ENCODE measurements around the gene RETSAT.
A peak's percentile ranks its signal among the peaks of the same experiment; 100 is the strongest.
"Not testable (repeated sequence)": the region's sequence is repeated elsewhere in the genome, so short reads cannot be mapped to it uniquely, and the experiment has no call there.

RETSAT gene

DNA sequence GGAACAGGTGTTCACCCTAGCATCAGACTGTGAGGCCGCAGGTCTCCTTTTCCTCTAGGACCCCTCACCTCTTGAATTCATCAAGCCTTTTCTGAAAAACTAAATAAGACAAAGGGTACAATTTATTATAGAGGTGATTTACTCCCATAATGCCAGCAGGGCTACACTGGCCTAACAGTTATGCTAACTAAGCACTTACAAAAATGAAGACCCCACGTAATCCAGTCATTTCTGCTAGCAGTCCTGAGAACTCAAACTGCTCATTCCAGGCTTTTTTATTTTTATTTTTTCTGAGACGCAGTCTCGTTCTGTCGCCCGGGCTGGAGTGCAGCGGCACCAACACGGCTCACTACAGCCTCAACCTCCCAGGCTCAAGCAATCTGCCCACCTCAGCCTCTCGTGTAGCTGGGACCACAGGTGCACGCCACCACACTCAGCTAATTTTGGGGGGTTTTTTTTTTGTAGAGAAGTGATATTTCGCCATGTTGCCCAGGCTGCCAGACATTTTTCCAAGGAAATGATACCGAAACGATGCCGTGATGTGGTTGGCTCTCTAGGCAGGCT lies 41.7 kb upstream of the RETSAT start:
- Histone ChIP-seq H3K27ac (ENCODE audit: low read depth, low read length) (peak overlapping the region; percentile 37), H3K27me3 (ENCODE audit: control insufficient read depth in 5 of 5, insufficient read depth in 4 of 5, low read length in 5 of 5) (no peaks in the 10 kb centered on the region), H3K4me3 (ENCODE audit: low read depth in 1 of 5, low read length in 5 of 5) (no peak overlapping the region), H3K9ac (ENCODE audit: low read length in 5 of 5) (peak overlapping the region in 1 of 5 donors; percentile 42), H3K36me3 (ENCODE audit: control insufficient read depth in 5 of 5, insufficient read depth in 5 of 5, low read length in 5 of 5) (peaks cover 0 to 45% (median 31%) of the 10 kb centered on the region in 5 donors), H3K9me3 (ENCODE audit: control insufficient read depth in 5 of 5, low read length in 5 of 5) (no peaks in the 10 kb centered on the region), H3K4me1 (ENCODE audit: control insufficient read depth in 5 of 5, insufficient read depth in 5 of 5, low read length in 5 of 5) (peaks cover 0 to 68% (median 44%) of the 10 kb centered on the region in 5 donors)

DNA sequence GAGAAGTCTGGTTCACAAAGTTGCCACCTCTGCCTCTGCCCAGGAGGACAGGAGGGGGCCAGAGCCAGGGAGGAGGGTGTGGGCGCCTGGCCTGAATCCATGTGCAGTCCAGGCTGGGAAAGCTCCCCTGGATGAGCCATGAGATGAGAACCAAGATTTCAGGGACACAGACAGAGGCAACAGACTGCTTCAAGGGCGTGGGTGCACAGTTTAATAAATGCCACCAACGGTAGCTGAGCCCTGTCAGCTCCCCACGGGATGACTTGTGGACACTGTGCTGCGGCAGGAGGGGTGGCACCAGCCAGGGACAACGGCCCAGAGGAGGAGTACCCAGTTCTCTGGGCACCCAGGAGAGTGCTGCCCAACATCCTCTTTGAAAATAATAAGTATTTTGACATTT lies 40.6 kb upstream of the RETSAT start:
- Histone ChIP-seq H3K27ac (ENCODE audit: low read depth, low read length) (peak overlapping the region; percentile 37), H3K36me3 (ENCODE audit: control insufficient read depth in 5 of 5, insufficient read depth in 5 of 5, low read length in 5 of 5) (peaks cover 0 to 50% (median 40%) of the 10 kb centered on the region in 5 donors), H3K27me3 (ENCODE audit: control insufficient read depth in 5 of 5, insufficient read depth in 4 of 5, low read length in 5 of 5) (no peaks in the 10 kb centered on the region), H3K4me3 (ENCODE audit: low read depth in 1 of 5, low read length in 5 of 5) (no peak overlapping the region), H3K9ac (ENCODE audit: low read length in 5 of 5) (no peak overlapping the region), H3K4me1 (ENCODE audit: control insufficient read depth in 5 of 5, insufficient read depth in 5 of 5, low read length in 5 of 5) (peaks cover 0 to 75% (median 54%) of the 10 kb centered on the region in 5 donors), H3K9me3 (ENCODE audit: control insufficient read depth in 5 of 5, low read length in 5 of 5) (no peaks in the 10 kb centered on the region)

DNA sequence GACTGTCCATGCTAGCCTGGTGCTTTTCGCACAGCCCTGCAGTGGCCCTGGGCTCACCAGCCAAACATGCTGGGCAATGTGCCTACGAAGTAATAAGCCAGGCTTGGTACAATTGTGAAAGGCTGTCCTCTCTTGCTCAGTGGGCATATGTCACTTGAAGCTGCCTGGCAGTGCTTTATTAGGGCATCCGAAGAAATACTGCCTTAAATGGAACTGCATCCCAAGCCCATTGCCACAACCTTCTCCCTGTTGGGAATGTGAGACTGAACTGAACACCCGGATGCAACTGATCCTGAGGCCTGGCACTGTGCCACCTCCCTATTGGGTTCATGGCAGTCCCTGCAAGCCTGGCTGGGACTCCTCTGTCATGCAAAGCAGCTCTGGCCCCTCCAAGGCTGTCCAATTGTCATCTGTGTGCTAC lies 39.9 kb upstream of the RETSAT start:
- Histone ChIP-seq H3K27me3 (ENCODE audit: control insufficient read depth in 5 of 5, insufficient read depth in 4 of 5, low read length in 5 of 5) (no peaks in the 10 kb centered on the region), H3K4me1 (ENCODE audit: control insufficient read depth in 5 of 5, insufficient read depth in 5 of 5, low read length in 5 of 5) (peaks cover 0 to 82% (median 59%) of the 10 kb centered on the region in 5 donors), H3K9me3 (ENCODE audit: control insufficient read depth in 5 of 5, low read length in 5 of 5) (no peaks in the 10 kb centered on the region), H3K4me3 (ENCODE audit: low read depth in 1 of 5, low read length in 5 of 5) (no peak overlapping the region), H3K36me3 (ENCODE audit: control insufficient read depth in 5 of 5, insufficient read depth in 5 of 5, low read length in 5 of 5) (peaks cover 0 to 56% (median 46%) of the 10 kb centered on the region in 5 donors), H3K27ac (ENCODE audit: low read depth, low read length) (peak overlapping the region; percentile 37), H3K9ac (ENCODE audit: low read length in 5 of 5) (no peak overlapping the region)

DNA sequence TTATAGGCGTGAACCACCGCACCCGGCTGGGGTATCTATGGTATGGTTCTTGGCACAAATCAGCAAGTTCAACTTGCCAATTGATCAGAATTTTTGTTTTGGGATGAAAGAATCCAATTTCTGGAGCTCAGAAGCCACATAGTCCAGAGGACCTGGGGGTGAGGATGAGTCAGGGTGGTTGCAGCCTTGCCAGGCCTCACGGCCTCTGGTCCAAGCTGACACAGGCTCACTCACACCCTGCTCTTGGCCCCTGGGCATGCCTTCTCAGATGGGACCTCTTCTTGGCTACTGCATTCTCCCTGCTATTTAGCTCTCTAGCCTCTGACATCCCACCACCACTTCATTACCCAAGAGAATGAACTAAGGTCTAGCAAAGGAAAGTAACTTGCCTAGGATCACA lies 39.5 kb upstream of the RETSAT start:
- peaks cover 0 to 85% (median 63%) of the 10 kb centered on the region in 5 donors for H3K4me1 ChIP-seq (ENCODE audit: control insufficient read depth in 5 of 5, insufficient read depth in 5 of 5, low read length in 5 of 5)
- no peak overlapping the region for H3K9ac ChIP-seq (ENCODE audit: low read length in 5 of 5)
- no peaks in the 10 kb centered on the region for H3K27me3 ChIP-seq (ENCODE audit: control insufficient read depth in 5 of 5, insufficient read depth in 4 of 5, low read length in 5 of 5)
- peaks cover under 1 to 56% (median 46%) of the 10 kb centered on the region in 5 donors for H3K36me3 ChIP-seq (ENCODE audit: control insufficient read depth in 5 of 5, insufficient read depth in 5 of 5, low read length in 5 of 5)
- no peak overlapping the region for H3K4me3 ChIP-seq (ENCODE audit: low read depth in 1 of 5, low read length in 5 of 5)
- peak overlapping the region; percentile 37 for H3K27ac ChIP-seq (ENCODE audit: low read depth, low read length)
- no peaks in the 10 kb centered on the region for H3K9me3 ChIP-seq (ENCODE audit: control insufficient read depth in 5 of 5, low read length in 5 of 5)

DNA sequence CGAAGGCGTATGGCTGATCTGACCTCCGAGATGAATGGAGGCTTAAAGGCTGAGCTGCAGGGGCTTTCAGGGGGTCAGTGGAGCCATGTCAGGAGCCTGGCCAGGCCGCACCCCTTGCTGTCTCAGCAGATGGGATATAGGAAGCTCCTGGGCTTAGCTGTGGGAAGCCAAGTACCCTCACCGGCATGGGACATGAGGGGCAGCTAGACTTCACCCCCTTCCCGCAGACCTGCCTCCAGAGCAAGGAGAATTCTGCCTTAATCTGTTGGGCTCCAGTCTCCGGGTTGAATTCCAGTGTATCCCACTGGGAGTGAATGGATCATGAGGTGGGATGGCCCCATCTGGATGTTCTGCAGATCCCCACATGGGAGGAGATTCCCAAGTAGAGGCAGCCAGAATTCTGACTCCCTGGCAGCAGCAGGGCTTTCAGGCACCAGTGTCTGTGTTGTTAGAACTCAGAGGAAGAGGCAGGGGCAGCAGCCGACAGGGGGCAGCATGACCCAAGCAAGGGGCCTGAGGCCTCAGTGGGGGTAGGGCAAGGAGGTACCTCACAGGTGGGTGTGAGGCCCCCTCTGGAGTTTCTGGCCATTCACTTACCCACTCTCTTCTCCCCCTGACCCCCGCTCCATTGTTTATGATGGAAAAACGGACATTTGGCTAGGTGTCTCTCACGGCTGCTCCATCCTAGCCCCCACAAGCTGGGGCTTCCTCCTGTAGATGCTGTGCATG lies 36.8 kb upstream of the RETSAT start:
- Histone ChIP-seq H3K4me1 (ENCODE audit: control insufficient read depth in 5 of 5, insufficient read depth in 5 of 5, low read length in 5 of 5) (peaks cover 0 to 90% (median 55%) of the 10 kb centered on the region in 5 donors), H3K27ac (ENCODE audit: low read depth, low read length) (peak overlapping the region; percentile 32), H3K4me3 (ENCODE audit: low read depth in 1 of 5, low read length in 5 of 5) (no peak overlapping the region), H3K9ac (ENCODE audit: low read length in 5 of 5) (peak overlapping the region in 1 of 5 donors; percentile 31), H3K9me3 (ENCODE audit: control insufficient read depth in 5 of 5, low read length in 5 of 5) (no peaks in the 10 kb centered on the region), H3K27me3 (ENCODE audit: control insufficient read depth in 5 of 5, insufficient read depth in 4 of 5, low read length in 5 of 5) (no peaks in the 10 kb centered on the region), H3K36me3 (ENCODE audit: control insufficient read depth in 5 of 5, insufficient read depth in 5 of 5, low read length in 5 of 5) (peaks cover 13 to 77% (median 62%) of the 10 kb centered on the region in 5 donors)

DNA sequence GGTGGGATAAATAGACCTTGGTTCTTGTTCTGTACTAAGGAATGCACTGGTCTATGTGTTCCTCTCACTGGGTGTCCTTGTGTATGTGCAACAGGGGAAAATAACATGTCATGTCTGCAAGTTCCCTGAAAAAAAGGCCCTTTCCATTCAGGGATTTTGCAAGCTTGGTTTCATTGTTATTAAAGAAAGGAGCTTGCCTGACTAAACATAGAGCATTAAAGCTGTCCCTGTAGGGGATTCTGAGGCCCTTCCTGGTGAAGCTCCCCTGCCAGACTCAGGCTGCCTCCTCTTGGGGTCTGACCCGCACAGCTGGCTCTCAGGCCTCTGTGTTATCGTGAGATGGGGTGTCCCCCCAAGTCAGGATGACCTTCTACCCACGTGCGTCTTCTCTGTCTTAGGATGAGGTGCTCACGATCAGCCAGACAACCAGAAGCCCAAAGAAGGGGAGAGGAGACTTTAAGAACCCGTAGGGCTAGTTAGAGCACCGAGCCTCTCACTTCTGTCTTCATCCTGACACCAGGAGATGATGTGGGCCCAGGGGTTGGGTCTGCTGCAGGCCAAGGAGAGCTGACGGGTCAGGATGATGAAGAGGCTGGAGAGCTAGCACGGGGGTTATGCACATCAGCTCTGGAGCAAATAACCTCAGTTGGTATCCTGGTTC lies 34.7 kb upstream of the RETSAT start:
- H3K36me3 ChIP-seq (ENCODE audit: control insufficient read depth in 5 of 5, insufficient read depth in 5 of 5, low read length in 5 of 5), result peaks cover 16 to 85% (median 72%) of the 10 kb centered on the region in 5 donors
- H3K27ac ChIP-seq (ENCODE audit: low read depth, low read length), result peak overlapping the region; percentile 41
- peaks cover 0 to 92% (median 54%) of the 10 kb centered on the region in 5 donors for H3K4me1 ChIP-seq (ENCODE audit: control insufficient read depth in 5 of 5, insufficient read depth in 5 of 5, low read length in 5 of 5)
- no peaks in the 10 kb centered on the region for H3K27me3 ChIP-seq (ENCODE audit: control insufficient read depth in 5 of 5, insufficient read depth in 4 of 5, low read length in 5 of 5)
- H3K9me3 ChIP-seq (ENCODE audit: control insufficient read depth in 5 of 5, low read length in 5 of 5), result no peaks in the 10 kb centered on the region
- H3K9ac ChIP-seq (ENCODE audit: low read length in 5 of 5), result no peak overlapping the region
- no peak overlapping the region for H3K4me3 ChIP-seq (ENCODE audit: low read depth in 1 of 5, low read length in 5 of 5)

DNA sequence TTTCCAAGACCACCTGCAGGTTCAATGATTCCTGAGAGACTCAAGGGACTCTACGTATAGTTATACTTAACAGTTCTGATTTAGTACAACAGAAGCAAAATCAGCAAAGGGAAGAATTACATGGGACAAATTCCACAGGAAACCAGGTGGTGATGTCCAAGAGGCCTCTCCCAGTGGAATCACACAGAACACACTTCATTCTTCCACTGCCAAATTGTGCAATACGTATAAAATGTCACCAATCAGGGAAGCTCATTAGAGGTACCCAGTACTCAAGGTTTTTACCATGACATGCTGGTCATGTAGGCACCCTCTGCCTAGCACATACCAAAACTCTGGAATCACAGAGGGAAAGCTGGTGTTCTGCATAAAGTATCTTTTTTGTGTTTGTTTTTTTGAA lies 33.4 kb upstream of the RETSAT start:
- Histone ChIP-seq H3K4me3 (ENCODE audit: low read depth in 1 of 5, low read length in 5 of 5) (no peak overlapping the region), H3K27me3 (ENCODE audit: control insufficient read depth in 5 of 5, insufficient read depth in 4 of 5, low read length in 5 of 5) (no peaks in the 10 kb centered on the region), H3K27ac (ENCODE audit: low read depth, low read length) (no peak overlapping the region), H3K9me3 (ENCODE audit: control insufficient read depth in 5 of 5, low read length in 5 of 5) (no peaks in the 10 kb centered on the region), H3K4me1 (ENCODE audit: control insufficient read depth in 5 of 5, insufficient read depth in 5 of 5, low read length in 5 of 5) (peaks cover 0 to 88% (median 55%) of the 10 kb centered on the region in 5 donors), H3K9ac (ENCODE audit: low read length in 5 of 5) (no peak overlapping the region), H3K36me3 (ENCODE audit: control insufficient read depth in 5 of 5, insufficient read depth in 5 of 5, low read length in 5 of 5) (peaks cover 16 to 89% (median 71%) of the 10 kb centered on the region in 5 donors)

DNA sequence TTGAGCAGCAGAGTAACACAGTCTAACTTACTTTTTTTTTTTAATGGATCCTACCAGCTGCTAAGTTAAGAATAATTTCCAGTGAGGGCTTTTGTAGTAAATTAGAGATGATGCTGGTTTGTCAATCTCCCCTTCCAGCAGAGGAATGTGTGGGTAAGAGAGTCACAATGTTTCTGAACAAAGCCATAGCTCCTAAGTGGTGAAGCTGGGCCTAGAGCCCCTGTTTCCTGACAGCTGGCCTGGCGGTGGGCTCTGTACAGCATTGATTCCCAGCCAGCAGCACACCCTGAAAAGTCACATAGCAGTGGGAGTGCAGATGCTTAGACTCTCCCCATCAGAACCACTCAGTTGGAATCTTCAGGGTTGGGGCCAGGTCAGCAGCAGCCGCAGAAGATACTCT lies 31.4 kb upstream of the RETSAT start:
- no peaks in the 10 kb centered on the region for H3K9me3 ChIP-seq (ENCODE audit: control insufficient read depth in 5 of 5, low read length in 5 of 5)
- H3K27me3 ChIP-seq (ENCODE audit: control insufficient read depth in 5 of 5, insufficient read depth in 4 of 5, low read length in 5 of 5), result no peaks in the 10 kb centered on the region
- peak overlapping the region in 2 of 5 donors; percentile 29 to 52 for H3K9ac ChIP-seq (ENCODE audit: low read length in 5 of 5)
- H3K36me3 ChIP-seq (ENCODE audit: control insufficient read depth in 5 of 5, insufficient read depth in 5 of 5, low read length in 5 of 5), result peaks cover 16 to 72% (median 54%) of the 10 kb centered on the region in 5 donors
- no peak overlapping the region for H3K4me3 ChIP-seq (ENCODE audit: low read depth in 1 of 5, low read length in 5 of 5)
- peak overlapping the region; percentile 87 for H3K27ac ChIP-seq (ENCODE audit: low read depth, low read length)
- H3K4me1 ChIP-seq (ENCODE audit: control insufficient read depth in 5 of 5, insufficient read depth in 5 of 5, low read length in 5 of 5), result peaks cover 0 to 71% (median 42%) of the 10 kb centered on the region in 5 donors

DNA sequence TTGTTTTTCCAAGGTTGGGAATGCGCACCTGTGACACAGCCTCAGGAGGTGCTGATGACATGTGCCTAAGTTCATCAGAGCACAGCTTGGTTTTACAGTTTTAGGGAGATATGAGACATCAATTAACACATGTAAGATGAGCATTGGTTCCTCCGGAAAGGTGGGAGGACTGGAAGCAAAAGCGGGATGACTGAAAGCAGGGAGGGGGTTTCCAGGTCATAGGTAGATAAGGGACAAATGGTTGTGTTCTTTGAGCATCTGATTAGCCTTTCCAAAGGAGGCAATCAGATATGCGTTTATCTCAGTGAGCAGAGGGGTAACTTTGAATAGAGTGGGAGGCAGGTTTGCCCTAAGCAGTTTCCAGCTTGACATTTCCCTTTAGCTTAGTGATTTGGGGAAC lies 29.5 kb upstream of the RETSAT start:
- Histone ChIP-seq H3K4me1 (ENCODE audit: control insufficient read depth in 5 of 5, insufficient read depth in 5 of 5, low read length in 5 of 5) (peaks cover 0 to 60% (median 26%) of the 10 kb centered on the region in 5 donors), H3K9me3 (ENCODE audit: control insufficient read depth in 5 of 5, low read length in 5 of 5) (no peaks in the 10 kb centered on the region), H3K4me3 (ENCODE audit: low read depth in 1 of 5, low read length in 5 of 5) (no peak overlapping the region), H3K27me3 (ENCODE audit: control insufficient read depth in 5 of 5, insufficient read depth in 4 of 5, low read length in 5 of 5) (no peaks in the 10 kb centered on the region), H3K36me3 (ENCODE audit: control insufficient read depth in 5 of 5, insufficient read depth in 5 of 5, low read length in 5 of 5) (peaks cover 23 to 60% (median 38%) of the 10 kb centered on the region in 5 donors), H3K9ac (ENCODE audit: low read length in 5 of 5) (peak overlapping the region in 1 of 5 donors; percentile 16), H3K27ac (ENCODE audit: low read depth, low read length) (peak overlapping the region; percentile 87)

DNA sequence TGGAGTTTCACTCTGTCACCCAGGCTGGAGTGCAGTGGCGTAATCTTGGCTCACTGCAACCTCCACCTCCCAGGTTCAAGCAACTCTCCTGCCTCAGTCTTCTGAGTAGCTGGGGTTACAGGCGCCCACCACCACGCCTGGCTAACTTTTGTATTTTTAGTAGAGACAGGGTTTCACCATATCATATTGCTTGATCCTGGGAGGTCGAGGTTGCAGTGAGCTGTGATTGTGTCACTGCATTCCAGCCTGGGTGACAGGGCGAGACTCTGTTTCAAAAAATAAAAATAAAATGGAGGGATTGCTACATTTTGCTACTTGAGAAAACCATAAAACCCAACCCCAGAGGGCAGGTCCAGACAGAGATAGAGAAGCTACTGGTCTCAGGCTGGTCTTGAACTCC lies 28.8 kb upstream of the RETSAT start:
- Histone ChIP-seq H3K36me3 (ENCODE audit: control insufficient read depth in 5 of 5, insufficient read depth in 5 of 5, low read length in 5 of 5) (peaks cover 17 to 55% (median 31%) of the 10 kb centered on the region in 5 donors), H3K27ac (ENCODE audit: low read depth, low read length) (peak overlapping the region; percentile 87), H3K4me1 (ENCODE audit: control insufficient read depth in 5 of 5, insufficient read depth in 5 of 5, low read length in 5 of 5) (peaks cover 0 to 53% (median 26%) of the 10 kb centered on the region in 5 donors)
- not testable (repeated sequence) for H3K27me3 ChIP-seq (ENCODE audit: control insufficient read depth in 5 of 5, insufficient read depth in 4 of 5, low read length in 5 of 5); H3K9me3 ChIP-seq (ENCODE audit: control insufficient read depth in 5 of 5, low read length in 5 of 5); H3K9ac ChIP-seq (ENCODE audit: low read length in 5 of 5); H3K4me3 ChIP-seq (ENCODE audit: low read depth in 1 of 5, low read length in 5 of 5)

Data from subcutaneous abdominal adipose tissue (tissue), 5 donors.